SK-N-SH (cell line): ENCODE measurements around the gene ROBO1. TPM values are rescaled to one million over a fixed set of nuclear protein-coding genes. Genes with fewer than 3 reads are reported as not detected.

ENCODE experiments used
- CTCF ChIA-PET: fragments of 300-600, 350-600 bp; formaldehyde crosslinking; extraction: SDS; loops from one replicate; lab custom pipeline; 2021; lab: Yijun Ruan, JAX
- POLR2A ChIA-PET: fragments of 350-600 bp; sonication (Branson Sonifier 250); formaldehyde crosslinking; extraction: SDS; loops from one replicate; lab custom pipeline; 2020; ENCODE audit warnings: antibody characterized with exemption, inconsistent platforms; lab: Yijun Ruan, JAX
- DNase-seq: peaks from one replicate; pipeline ENCODE4 v3.0.0; 2012
- H2AFZ ChIP-seq: fragments of 200-600 bp; sonication (generic); 2 replicates; pipeline ENCODE4 v1.8.1; 2016; ENCODE audit warnings: antibody characterized with exemption, mild to moderate bottlenecking, low read depth
- H3F3A ChIP-seq: fragments of 200-600 bp; sonication (generic); replicated peaks from 2 replicates; pipeline ENCODE3; 2016; ENCODE audit warnings: antibody characterized with exemption, mild to moderate bottlenecking; ENCODE audit not compliant: insufficient read depth
- H3K27ac ChIP-seq, 2 experiments: fragments of 200-500 bp in 1 of 2; fragments of 200-600 bp in 1 of 2; sonication (Bioruptor generic) in 1 of 2; sonication (generic), shearing (Covaris generic) in 1 of 2; 2 replicates each; pipeline versions ENCODE4 v1.5.1 to v1.6.1; 2014 to 2016; ENCODE audit warnings: low read depth in 2 of 2, inconsistent platforms in 1 of 2, low read length in 1 of 2, mild to moderate bottlenecking in 1 of 2, mixed read lengths in 1 of 2
- H3K27me3 ChIP-seq: fragments of 200-600 bp; sonication (generic), shearing (Covaris generic); 2 replicates; pipeline ENCODE4 v1.6.1; 2016; ENCODE audit warnings: mixed run types; ENCODE audit not compliant: insufficient read depth
- H3K36me3 ChIP-seq, 2 experiments: fragments of 200-500 bp in 1 of 2; fragments of 200-600 bp in 1 of 2; sonication (Bioruptor generic) in 1 of 2; sonication (generic) in 1 of 2; replicated peaks in 1 of 2; 2 replicates each; pipeline versions ENCODE3 to v1.5.1; 2014 to 2016; ENCODE audit warnings: low read length in 1 of 2, mild to moderate bottlenecking in 1 of 2; ENCODE audit not compliant: insufficient read depth in 2 of 2, control insufficient read depth in 1 of 2
- H3K4me1 ChIP-seq, 2 experiments: fragments of 200-500 bp in 1 of 2; fragments of 200-600 bp in 1 of 2; sonication (Bioruptor generic) in 1 of 2; sonication (generic), shearing (Covaris generic) in 1 of 2; 2 replicates each; pipeline versions ENCODE4 v1.5.1 to v1.6.1; 2014 to 2016; ENCODE audit warnings: low read depth in 1 of 2, low read length in 1 of 2, mixed run types in 1 of 2; ENCODE audit not compliant: insufficient read depth in 2 of 2, control insufficient read depth in 1 of 2
- H3K4me2 ChIP-seq: fragments of 200-600 bp; sonication (generic), shearing (Covaris generic); 2 replicates; pipeline ENCODE4 v1.6.1; 2017; ENCODE audit warnings: mixed run types
- H3K4me3 ChIP-seq, 2 experiments: fragments of 200-500 bp in 1 of 2; fragments of 200-600 bp in 1 of 2; sonication (Bioruptor generic) in 1 of 2; sonication (generic), shearing (Covaris generic) in 1 of 2; 2 replicates each; pipeline versions ENCODE4 v1.5.1 to v1.8.1; 2014 to 2016; ENCODE audit warnings: low read depth in 2 of 2, inconsistent platforms in 1 of 2, low read length in 1 of 2, mild to moderate bottlenecking in 1 of 2, mixed read lengths in 1 of 2, moderate library complexity in 1 of 2
- H3K79me2 ChIP-seq: fragments of 200-600 bp; sonication (generic); 2 replicates; pipeline ENCODE4 v1.8.1; 2017; ENCODE audit warnings: mild to moderate bottlenecking; ENCODE audit not compliant: insufficient read depth
- H3K9ac ChIP-seq: fragments of 200-600 bp; sonication (generic); 2 replicates; pipeline ENCODE4 v1.6.1; 2017; ENCODE audit warnings: mixed run types
- H3K9me2 ChIP-seq: fragments of 200-600 bp; sonication (generic); 2 replicates; pipeline ENCODE4 v1.6.1; 2017; ENCODE audit warnings: mixed run types
- H3K9me3 ChIP-seq: fragments of 200-600 bp; sonication (generic); 2 replicates; pipeline ENCODE4 v1.6.1; 2017; ENCODE audit warnings: mixed run types, mild to moderate bottlenecking, moderate library complexity
- H4K20me1 ChIP-seq: fragments of 200-600 bp; sonication (generic); 2 replicates; pipeline ENCODE4 v1.6.1; 2017; ENCODE audit warnings: mild to moderate bottlenecking, mixed run types; ENCODE audit not compliant: insufficient read depth
- ELF1 ChIP-seq: IDR thresholded peaks from 2 replicates; pipeline ENCODE4 v1.4.0; 2012
- GABPA ChIP-seq: IDR thresholded peaks from 2 replicates; pipeline ENCODE4 v1.4.0; 2012; ENCODE audit warnings: low read depth, mild to moderate bottlenecking
- JUND ChIP-seq: IDR thresholded peaks from 2 replicates; pipeline ENCODE4 v1.4.0; 2012
- MEF2A ChIP-seq: IDR thresholded peaks from 2 replicates; pipeline ENCODE4 v1.4.0; 2012; ENCODE audit warnings: low read depth, borderline replicate concordance
- NFIC ChIP-seq: IDR thresholded peaks from 2 replicates; pipeline ENCODE4 v1.4.0; 2012; ENCODE audit warnings: borderline replicate concordance
- RAD21 ChIP-seq: IDR thresholded peaks from 2 replicates; pipeline ENCODE4 v1.6.1; 2012; ENCODE audit warnings: mild to moderate bottlenecking, low read length
- SMC3 ChIP-seq: IDR thresholded peaks from 2 replicates; pipeline ENCODE4 v1.6.1; 2012; ENCODE audit warnings: low read depth, low read length, improper control_type of control experiment
- TCF12 ChIP-seq: IDR thresholded peaks from 2 replicates; pipeline ENCODE4 v1.4.0; 2012
- YY1 ChIP-seq: IDR thresholded peaks from 2 replicates; pipeline ENCODE4 v1.4.0; 2012; ENCODE audit warnings: low read depth, mild to moderate bottlenecking
- WGBS: methylation state at CpG from one replicate; pipeline ENCODE4 v1.1.6; 2017; ENCODE audit warnings: low lambda C conversion rate; 5-methylcytosine and 5-hydroxymethylcytosine counted together
- polyA plus RNA-seq, 3 experiments: library from polyadenylated mRNA; depleted of rRNA; stranded (reverse); fragments of >200 nt; gene quantifications; 2 replicates each; pipeline ENCODE4 v1.2.3, GENCODE V29; 2012
- TF ChIP-seq, protein P1 (sequence below): IDR thresholded peaks from 2 replicates; pipeline ENCODE4 v1.4.0; 2012; ENCODE audit warnings: low read depth
- TF ChIP-seq, protein P2 (sequence below): fragments of 150-350 bp; IDR thresholded peaks from 2 replicates; pipeline ENCODE4 v1.6.1; 2017; ENCODE audit warnings: antibody characterized with exemption, low read length, low read depth, borderline replicate concordance
- TF ChIP-seq, protein P3 (sequence below): IDR thresholded peaks from 2 replicates; pipeline ENCODE4 v1.4.0; 2012; ENCODE audit warnings: low read depth, borderline replicate concordance
- TF ChIP-seq, protein P4 (sequence below): fragments of 200-600 bp; sonication (generic); IDR thresholded peaks from 2 replicates; pipeline ENCODE4 v1.6.1; 2017; ENCODE audit warnings: antibody characterized with exemption, mild to moderate bottlenecking, moderate library complexity
- TF ChIP-seq, protein P5 (sequence below): IDR thresholded peaks from 2 replicates; pipeline ENCODE4; 2012
- TF ChIP-seq, protein P6 (sequence below): IDR thresholded peaks from 2 replicates; pipeline ENCODE4 v1.6.1; 2012; ENCODE audit warnings: mild to moderate bottlenecking, low read depth, low read length, moderate library complexity

ROBO1 gene
- polyA plus RNA-seq, 1 of the 3 experiments (the other 2 are of a cell fraction): 22.7 TPM

DNA sequence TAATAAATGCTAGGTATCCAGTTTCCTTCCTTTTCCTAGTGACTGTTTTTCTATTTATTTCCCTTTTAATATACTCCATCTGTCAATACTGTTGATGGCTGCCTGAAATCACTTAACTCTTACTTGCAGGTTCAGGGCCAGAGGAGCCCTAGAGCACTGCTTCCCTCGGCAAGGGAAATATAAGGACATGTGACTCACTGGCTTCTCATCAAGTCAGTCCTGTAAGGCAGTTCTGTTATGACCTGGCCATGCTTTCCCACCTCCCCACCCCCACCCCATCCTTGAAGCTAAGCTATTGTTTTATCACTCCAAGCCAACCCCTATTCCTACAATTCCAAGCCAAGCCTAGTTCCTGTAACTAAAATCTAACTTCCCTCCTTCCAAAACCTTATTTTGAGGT lies 800.7 kb downstream of the ROBO1 start:
- H3K9me2 ChIP-seq: no peaks in the 10 kb centered on the region
- peaks cover 31% of the 10 kb centered on the region for H3K79me2 ChIP-seq
- no peak overlapping the region for H3K4me2 ChIP-seq
- no peak for DNase-seq
- POLR2A ChIA-PET: no interaction called here
- TF ChIP-seq TCF12: no peak
- TF ChIP-seq, protein P1, sequence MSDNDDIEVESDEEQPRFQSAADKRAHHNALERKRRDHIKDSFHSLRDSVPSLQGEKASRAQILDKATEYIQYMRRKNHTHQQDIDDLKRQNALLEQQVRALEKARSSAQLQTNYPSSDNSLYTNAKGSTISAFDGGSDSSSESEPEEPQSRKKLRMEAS: peak; percentile 48
- no peak for TF ChIP-seq GABPA
- no peak for TF ChIP-seq NFIC
- TF ChIP-seq, all 33 proteins: peak for 1
- H3F3A ChIP-seq: peaks cover 13% of the 10 kb centered on the region
- no peaks in the 10 kb centered on the region for H4K20me1 ChIP-seq
- no peaks in the 10 kb centered on the region for H3K9me3 ChIP-seq
- no peak overlapping the region for H3K27ac ChIP-seq
- CTCF ChIA-PET: no interaction called here
- H3K4me1 ChIP-seq: peaks cover 5 to 10% of the 10 kb centered on the region in 2 experiments; a peak in 3 of 4 replicates
- H3K9ac ChIP-seq: no peak overlapping the region
- H3K4me3 ChIP-seq: no peak overlapping the region
- no peaks in the 10 kb centered on the region for H3K27me3 ChIP-seq
- 31% methylated on average over 1 of the region's 1 CpG for WGBS
- no peak overlapping the region for H2AFZ ChIP-seq
- H3K36me3 ChIP-seq: no peaks in the 10 kb centered on the region

DNA sequence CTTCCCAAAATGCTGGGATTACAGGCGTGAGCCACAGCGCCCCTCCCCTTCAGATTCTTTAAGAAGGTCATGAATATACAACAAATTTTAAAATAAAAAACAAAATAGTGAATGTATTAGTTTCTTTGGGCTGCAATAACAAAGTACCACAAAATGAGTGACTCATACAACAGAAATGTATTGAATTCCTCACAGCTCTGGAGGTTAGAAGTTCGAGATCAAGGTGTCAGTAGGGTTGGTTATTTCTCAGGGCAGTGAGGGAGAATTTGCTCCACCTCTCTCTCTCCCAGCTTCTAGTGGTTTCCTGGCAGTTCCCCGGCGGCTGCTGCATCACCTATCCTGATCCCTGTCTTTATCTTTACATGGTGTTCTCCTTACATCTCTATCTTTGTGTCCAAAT lies 804.0 kb downstream of the ROBO1 start:
- no peaks in the 10 kb centered on the region for H3K27me3 ChIP-seq
- WGBS: 91% methylated on average over 5 of the region's 5 CpGs
- H3K4me1 ChIP-seq: peaks cover 0 to 2% of the 10 kb centered on the region in 2 experiments; a peak in 2 of 4 replicates
- H3K4me2 ChIP-seq: no peak overlapping the region
- H3F3A ChIP-seq: peaks cover 8% of the 10 kb centered on the region
- no peaks in the 10 kb centered on the region for H3K9me3 ChIP-seq
- H3K9ac ChIP-seq: no peak overlapping the region
- ChIA-PET CTCF (no interaction called here), POLR2A (no interaction called here)
- no peak overlapping the region for H2AFZ ChIP-seq
- no peaks in the 10 kb centered on the region for H3K36me3 ChIP-seq
- H4K20me1 ChIP-seq: no peaks in the 10 kb centered on the region
- H3K27ac ChIP-seq: no peak overlapping the region
- H3K4me3 ChIP-seq: no peak overlapping the region
- DNase-seq: no peak
- peaks cover 27% of the 10 kb centered on the region for H3K79me2 ChIP-seq
- no peaks in the 10 kb centered on the region for H3K9me2 ChIP-seq
- TF ChIP-seq, protein P2, sequence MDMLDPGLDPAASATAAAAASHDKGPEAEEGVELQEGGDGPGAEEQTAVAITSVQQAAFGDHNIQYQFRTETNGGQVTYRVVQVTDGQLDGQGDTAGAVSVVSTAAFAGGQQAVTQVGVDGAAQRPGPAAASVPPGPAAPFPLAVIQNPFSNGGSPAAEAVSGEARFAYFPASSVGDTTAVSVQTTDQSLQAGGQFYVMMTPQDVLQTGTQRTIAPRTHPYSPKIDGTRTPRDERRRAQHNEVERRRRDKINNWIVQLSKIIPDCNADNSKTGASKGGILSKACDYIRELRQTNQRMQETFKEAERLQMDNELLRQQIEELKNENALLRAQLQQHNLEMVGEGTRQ: no peak
- TF ChIP-seq MEF2A: no peak
- no peak for TF ChIP-seq RAD21
- TF ChIP-seq, protein P3, sequence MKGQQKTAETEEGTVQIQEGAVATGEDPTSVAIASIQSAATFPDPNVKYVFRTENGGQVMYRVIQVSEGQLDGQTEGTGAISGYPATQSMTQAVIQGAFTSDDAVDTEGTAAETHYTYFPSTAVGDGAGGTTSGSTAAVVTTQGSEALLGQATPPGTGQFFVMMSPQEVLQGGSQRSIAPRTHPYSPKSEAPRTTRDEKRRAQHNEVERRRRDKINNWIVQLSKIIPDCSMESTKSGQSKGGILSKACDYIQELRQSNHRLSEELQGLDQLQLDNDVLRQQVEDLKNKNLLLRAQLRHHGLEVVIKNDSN: no peak
- TF ChIP-seq GABPA: no peak

DNA sequence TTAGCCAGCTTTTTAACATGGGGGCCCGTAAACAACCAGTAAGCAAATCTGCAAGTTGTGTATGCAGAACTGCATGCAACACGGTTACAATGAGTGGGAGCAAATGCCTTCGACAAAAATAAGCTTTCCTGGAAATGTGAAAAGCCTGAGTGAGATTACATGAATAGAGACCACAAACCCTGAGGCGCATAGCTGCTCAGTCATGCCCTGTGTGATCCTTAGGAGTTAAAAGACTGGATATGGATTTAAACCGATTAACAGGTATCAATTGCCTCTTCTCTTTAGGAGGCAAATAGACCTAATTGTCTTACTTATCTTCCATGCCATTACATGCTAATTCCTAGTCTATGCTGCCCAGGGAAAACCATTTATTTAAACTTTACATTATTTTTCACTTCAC lies 810.3 kb downstream of the ROBO1 start:
- Histone ChIP-seq H3K79me2 (peaks cover 24% of the 10 kb centered on the region), H3K4me2 (no peak overlapping the region), H3K9me2 (no peaks in the 10 kb centered on the region), H3K36me3 (peaks cover 0 to 10% of the 10 kb centered on the region in 2 experiments), H3K27me3 (no peaks in the 10 kb centered on the region), H4K20me1 (0 out of 2 replicates have a peak, but pooled peaks cover 3% of the 10 kb centered on the region), H3K9me3 (no peaks in the 10 kb centered on the region), H3K27ac (no peak overlapping the region), H3K4me3 (no peak overlapping the region), H2AFZ (no peak overlapping the region), H3K9ac (no peak overlapping the region), H3K4me1 (peaks cover 0 to 10% of the 10 kb centered on the region in 2 experiments; a peak in 3 of 4 replicates), H3F3A (peaks cover 9% of the 10 kb centered on the region)
- DNase-seq: no peak
- CTCF ChIA-PET: interaction anchor here (1.2 kb wide), 1 partner anchor 75 kb away, joined by 3 read pairs; no protein-coding TSS in a partner anchor
- 78% methylated on average over 5 of the region's 5 CpGs for WGBS
- POLR2A ChIA-PET: no interaction called here
- TF ChIP-seq, protein P4, sequence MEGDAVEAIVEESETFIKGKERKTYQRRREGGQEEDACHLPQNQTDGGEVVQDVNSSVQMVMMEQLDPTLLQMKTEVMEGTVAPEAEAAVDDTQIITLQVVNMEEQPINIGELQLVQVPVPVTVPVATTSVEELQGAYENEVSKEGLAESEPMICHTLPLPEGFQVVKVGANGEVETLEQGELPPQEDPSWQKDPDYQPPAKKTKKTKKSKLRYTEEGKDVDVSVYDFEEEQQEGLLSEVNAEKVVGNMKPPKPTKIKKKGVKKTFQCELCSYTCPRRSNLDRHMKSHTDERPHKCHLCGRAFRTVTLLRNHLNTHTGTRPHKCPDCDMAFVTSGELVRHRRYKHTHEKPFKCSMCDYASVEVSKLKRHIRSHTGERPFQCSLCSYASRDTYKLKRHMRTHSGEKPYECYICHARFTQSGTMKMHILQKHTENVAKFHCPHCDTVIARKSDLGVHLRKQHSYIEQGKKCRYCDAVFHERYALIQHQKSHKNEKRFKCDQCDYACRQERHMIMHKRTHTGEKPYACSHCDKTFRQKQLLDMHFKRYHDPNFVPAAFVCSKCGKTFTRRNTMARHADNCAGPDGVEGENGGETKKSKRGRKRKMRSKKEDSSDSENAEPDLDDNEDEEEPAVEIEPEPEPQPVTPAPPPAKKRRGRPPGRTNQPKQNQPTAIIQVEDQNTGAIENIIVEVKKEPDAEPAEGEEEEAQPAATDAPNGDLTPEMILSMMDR: no peak
- TF ChIP-seq, protein P5, sequence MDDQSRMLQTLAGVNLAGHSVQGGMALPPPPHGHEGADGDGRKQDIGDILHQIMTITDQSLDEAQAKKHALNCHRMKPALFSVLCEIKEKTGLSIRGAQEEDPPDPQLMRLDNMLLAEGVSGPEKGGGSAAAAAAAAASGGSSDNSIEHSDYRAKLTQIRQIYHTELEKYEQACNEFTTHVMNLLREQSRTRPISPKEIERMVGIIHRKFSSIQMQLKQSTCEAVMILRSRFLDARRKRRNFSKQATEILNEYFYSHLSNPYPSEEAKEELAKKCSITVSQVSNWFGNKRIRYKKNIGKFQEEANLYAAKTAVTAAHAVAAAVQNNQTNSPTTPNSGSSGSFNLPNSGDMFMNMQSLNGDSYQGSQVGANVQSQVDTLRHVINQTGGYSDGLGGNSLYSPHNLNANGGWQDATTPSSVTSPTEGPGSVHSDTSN: no peak
- TF ChIP-seq JUND: no peak
- no peak for TF ChIP-seq ELF1
- no peak for TF ChIP-seq YY1
- TF ChIP-seq, protein P6, sequence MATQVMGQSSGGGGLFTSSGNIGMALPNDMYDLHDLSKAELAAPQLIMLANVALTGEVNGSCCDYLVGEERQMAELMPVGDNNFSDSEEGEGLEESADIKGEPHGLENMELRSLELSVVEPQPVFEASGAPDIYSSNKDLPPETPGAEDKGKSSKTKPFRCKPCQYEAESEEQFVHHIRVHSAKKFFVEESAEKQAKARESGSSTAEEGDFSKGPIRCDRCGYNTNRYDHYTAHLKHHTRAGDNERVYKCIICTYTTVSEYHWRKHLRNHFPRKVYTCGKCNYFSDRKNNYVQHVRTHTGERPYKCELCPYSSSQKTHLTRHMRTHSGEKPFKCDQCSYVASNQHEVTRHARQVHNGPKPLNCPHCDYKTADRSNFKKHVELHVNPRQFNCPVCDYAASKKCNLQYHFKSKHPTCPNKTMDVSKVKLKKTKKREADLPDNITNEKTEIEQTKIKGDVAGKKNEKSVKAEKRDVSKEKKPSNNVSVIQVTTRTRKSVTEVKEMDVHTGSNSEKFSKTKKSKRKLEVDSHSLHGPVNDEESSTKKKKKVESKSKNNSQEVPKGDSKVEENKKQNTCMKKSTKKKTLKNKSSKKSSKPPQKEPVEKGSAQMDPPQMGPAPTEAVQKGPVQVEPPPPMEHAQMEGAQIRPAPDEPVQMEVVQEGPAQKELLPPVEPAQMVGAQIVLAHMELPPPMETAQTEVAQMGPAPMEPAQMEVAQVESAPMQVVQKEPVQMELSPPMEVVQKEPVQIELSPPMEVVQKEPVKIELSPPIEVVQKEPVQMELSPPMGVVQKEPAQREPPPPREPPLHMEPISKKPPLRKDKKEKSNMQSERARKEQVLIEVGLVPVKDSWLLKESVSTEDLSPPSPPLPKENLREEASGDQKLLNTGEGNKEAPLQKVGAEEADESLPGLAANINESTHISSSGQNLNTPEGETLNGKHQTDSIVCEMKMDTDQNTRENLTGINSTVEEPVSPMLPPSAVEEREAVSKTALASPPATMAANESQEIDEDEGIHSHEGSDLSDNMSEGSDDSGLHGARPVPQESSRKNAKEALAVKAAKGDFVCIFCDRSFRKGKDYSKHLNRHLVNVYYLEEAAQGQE: no peak
- TF ChIP-seq SMC3: no peak
- TF ChIP-seq TCF12: no peak
